GM12864 (cell line): Measurements from ENCODE around the gene PFAS.
"Not testable (repeated sequence)": the region's sequence is repeated elsewhere in the genome, so short reads cannot be mapped to it uniquely, and the experiment has no call there.

ENCODE experiments used
- DNase-seq: peaks from one replicate; pipeline ENCODE4 v3.0.0-alpha.2; 2011; ENCODE audit warnings: low read depth
- H3K4me3 ChIP-seq: 2 replicates; pipeline ENCODE4 v1.5.1; 2011; ENCODE audit warnings: mild to moderate bottlenecking, low read depth, low read length, control low read depth
- CTCF ChIP-seq: IDR thresholded peaks from 2 replicates; pipeline ENCODE4 v1.5.1; 2011; ENCODE audit warnings: low read depth, mild to moderate bottlenecking, moderate library complexity, low read length, control low read depth, inconsistent platforms; ENCODE audit errors: missing control alignments

PFAS gene

GRCh38 chr17:8249621-8250500 lies 772 bp downstream of the PFAS start:
- DNase-seq, result no peak
- H3K4me3 ChIP-seq, result peak overlapping the region; percentile 76
- no peak for TF ChIP-seq CTCF

GRCh38 chr17:8251411-8251810 lies 2.3 kb downstream of the PFAS start:
- not testable (repeated sequence) for H3K4me3 ChIP-seq, DNase-seq

GRCh38 chr17:8253801-8254200 lies 4.7 kb downstream of the PFAS start:
- no peak for DNase-seq
- no peak overlapping the region for H3K4me3 ChIP-seq
- no peak for TF ChIP-seq CTCF

GRCh38 chr17:8254881-8255280 lies 5.8 kb downstream of the PFAS start:
- no peak for TF ChIP-seq CTCF
- H3K4me3 ChIP-seq, result no peak overlapping the region
- no peak for DNase-seq

GRCh38 chr17:8255499-8255898 lies 6.4 kb downstream of the PFAS start:
- H3K4me3 ChIP-seq, result no peak overlapping the region
- no peak for DNase-seq
- peak; percentile 8 for TF ChIP-seq CTCF

- no peak for TF ChIP-seq CTCF
- H3K4me3 ChIP-seq, result no peak overlapping the region
- no peak for DNase-seq
Observed at GRCh38 chr17:8256291-8256690, 7.2 kb downstream of the PFAS start.

- TF ChIP-seq CTCF, result no peak
- DNase-seq, result no peak
Observed at GRCh38 chr17:8256691-8257090, 7.6 kb downstream of the PFAS start.

More at GRCh38 chr17:8256691-8257090, 7.6 kb downstream of the PFAS start:
- no peak overlapping the region for H3K4me3 ChIP-seq
